Smooth muscle cell of the umbilical artery (primary cell): ENCODE results near the gene ST8SIA6. TPM values are rescaled to one million over a fixed set of nuclear protein-coding genes. Genes with fewer than 3 reads are reported as not detected.

Experiments used
- total RNA-seq: library from RNA; depleted of rRNA; stranded (reverse); fragments of >200 nt; gene quantifications from 2 replicates; pipeline ENCODE4 v1.2.3, GENCODE V29; 2014

The ST8SIA6 gene
- total RNA-seq, result 0.14 TPM in 1 of 2 replicates, not detected in the other

DNA sequence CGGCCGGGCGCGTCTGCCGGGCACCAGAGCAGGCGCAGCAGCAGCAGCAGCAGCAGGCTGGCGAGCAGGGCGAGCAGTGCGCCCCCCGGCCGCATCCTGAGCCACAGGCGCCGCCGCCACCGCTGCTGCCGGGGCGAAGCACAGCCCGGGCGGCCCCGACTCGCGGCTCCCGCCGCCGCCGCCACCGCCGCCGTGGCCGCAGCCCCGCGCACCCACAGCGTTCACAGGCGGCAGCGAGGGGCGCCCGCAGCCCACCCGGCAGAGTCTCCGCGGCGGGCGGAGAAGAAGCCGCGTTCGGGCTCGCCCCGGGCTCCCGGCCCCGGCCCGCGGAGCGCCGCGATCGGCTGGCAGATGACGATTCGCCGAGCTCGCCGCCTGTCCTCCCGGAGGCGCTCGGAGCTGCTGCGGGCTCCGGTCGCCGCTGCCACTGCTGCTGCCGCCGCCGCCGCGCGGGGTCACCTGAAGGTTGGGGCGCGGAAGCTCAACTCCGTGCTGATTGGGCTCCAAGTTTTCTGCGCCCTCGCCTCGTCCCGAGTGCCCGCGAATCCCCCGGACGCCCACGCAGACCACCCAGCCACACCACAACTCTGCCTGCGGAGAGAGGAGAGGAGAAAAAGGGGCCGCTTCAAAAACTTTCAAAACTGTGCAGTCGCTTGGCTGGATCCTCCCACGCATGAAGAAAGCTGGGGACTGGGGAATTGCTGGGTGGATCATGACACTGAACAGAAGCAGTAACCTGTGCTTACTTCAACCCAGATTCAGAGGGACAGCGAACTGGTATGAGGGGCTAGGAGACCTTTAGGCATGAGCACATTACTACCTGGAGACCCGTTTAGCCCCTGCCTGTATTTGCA, at the start of gene ST8SIA6:
Gene ST8SIA6, minus strand, starts transcription at position 435 of the 854 bp plus-strand sequence. Its CDS starts 340 bp downstream, at position 95.

Other genes starting within 250 kb of the ST8SIA6 start
- 2,353 and 9,144 TPM in 2 replicates for gene VIM, start 226.4 kb downstream of the ST8SIA6 start, total RNA-seq
- 30.0 and 39.1 TPM in 2 replicates for gene HACD1, start 162.8 kb upstream of the ST8SIA6 start, total RNA-seq
- 22.3 and 33.7 TPM in 2 replicates for gene STAM, start 189.6 kb upstream of the ST8SIA6 start, total RNA-seq